Smooth muscle cell (in vitro differentiated cells): ENCODE results near the gene ANGPTL4. TPM values are rescaled to one million over a fixed set of nuclear protein-coding genes. Genes with fewer than 3 reads are reported as not detected.
"Not testable (repeated sequence)": the region's sequence is repeated elsewhere in the genome, so short reads cannot be mapped to it uniquely, and the experiment has no call there.

Source experiments
- DNase-seq: peaks from one replicate; lab custom pipeline; 2025; ENCODE audit not compliant: unreplicated experiment; lab: John Stamatoyannopoulos, UW
- H2AFZ ChIP-seq: fragments of 200-600 bp; sonication (generic); 2 replicates; pipeline ENCODE4 v1.6.0; 2016; ENCODE audit warnings: antibody characterized with exemption, low read depth, mild to moderate bottlenecking
- H3F3A ChIP-seq: fragments of 200-600 bp; sonication (generic); 2 replicates; pipeline ENCODE4 v1.6.0; 2017; ENCODE audit warnings: antibody characterized with exemption, low read depth
- H3K27ac ChIP-seq: fragments of 200-600 bp; sonication (generic); 2 replicates; pipeline ENCODE4 v1.5.1; 2016; ENCODE audit warnings: low read depth, mild to moderate bottlenecking
- H3K27me3 ChIP-seq: fragments of 200-600 bp; sonication (generic); 2 replicates; pipeline ENCODE4 v1.6.1; 2016; ENCODE audit warnings: low read depth, mild to moderate bottlenecking
- H3K36me3 ChIP-seq: fragments of 200-600 bp; sonication (generic); 2 replicates; pipeline ENCODE4 v1.5.1; 2016; ENCODE audit warnings: low read depth
- H3K4me1 ChIP-seq: fragments of 200-600 bp; sonication (generic); 2 replicates; pipeline ENCODE4 v1.5.1; 2016; ENCODE audit warnings: low read depth
- H3K4me2 ChIP-seq: fragments of 200-600 bp; sonication (generic); 2 replicates; pipeline ENCODE4 v1.6.0; 2016; ENCODE audit warnings: mild to moderate bottlenecking
- H3K4me3 ChIP-seq: fragments of 200-600 bp; sonication (generic); 2 replicates; pipeline ENCODE4 v1.5.1; 2016; ENCODE audit warnings: mild to moderate bottlenecking
- H3K79me2 ChIP-seq: fragments of 200-600 bp; sonication (generic); 2 replicates; pipeline ENCODE4 v1.6.0; 2016; ENCODE audit warnings: low read depth, mild to moderate bottlenecking
- H3K9ac ChIP-seq: fragments of 200-600 bp; sonication (generic); 2 replicates; pipeline ENCODE4 v1.6.0; 2016; ENCODE audit warnings: low read depth
- H3K9me3 ChIP-seq: fragments of 200-600 bp; sonication (generic); replicated peaks from 2 replicates; pipeline ENCODE4 v1.5.1; 2016; ENCODE audit warnings: low read depth
- H4K20me1 ChIP-seq: fragments of 200-600 bp; sonication (generic); 2 replicates; pipeline ENCODE4 v1.6.0; 2016; ENCODE audit warnings: low read depth
- WGBS: methylation state at CpG from one replicate; pipeline ENCODE4 v1.1.7; 2016; ENCODE audit warnings: low lambda C conversion rate; 5-methylcytosine and 5-hydroxymethylcytosine counted together
- polyA plus RNA-seq: library from polyadenylated mRNA; unstranded; fragments of >200 nt; fragmentation: Nextera tagmentation; extraction: Ambion mirVana; gene quantifications from 2 replicates; pipeline ENCODE4 v1.2.1, GENCODE V29; 2016
- total RNA-seq: library from RNA; depleted of rRNA; stranded (reverse); fragments of >200 nt; gene quantifications from 2 replicates; pipeline ENCODE4 v1.2.3, GENCODE V29; 2014
- TF ChIP-seq, protein P1 (sequence below): fragments of 200-600 bp; sonication (generic); IDR thresholded peaks from 2 replicates; pipeline ENCODE4 v1.5.1; 2017; ENCODE audit warnings: borderline replicate concordance, mild to moderate bottlenecking, antibody characterized with exemption; ENCODE audit not compliant: insufficient read depth, poor library complexity, severe bottlenecking

ANGPTL4 gene
- total and polyA plus RNA-seq, 2 experiments from 2014 or later: 10.2 to 18.7 TPM

DNA sequence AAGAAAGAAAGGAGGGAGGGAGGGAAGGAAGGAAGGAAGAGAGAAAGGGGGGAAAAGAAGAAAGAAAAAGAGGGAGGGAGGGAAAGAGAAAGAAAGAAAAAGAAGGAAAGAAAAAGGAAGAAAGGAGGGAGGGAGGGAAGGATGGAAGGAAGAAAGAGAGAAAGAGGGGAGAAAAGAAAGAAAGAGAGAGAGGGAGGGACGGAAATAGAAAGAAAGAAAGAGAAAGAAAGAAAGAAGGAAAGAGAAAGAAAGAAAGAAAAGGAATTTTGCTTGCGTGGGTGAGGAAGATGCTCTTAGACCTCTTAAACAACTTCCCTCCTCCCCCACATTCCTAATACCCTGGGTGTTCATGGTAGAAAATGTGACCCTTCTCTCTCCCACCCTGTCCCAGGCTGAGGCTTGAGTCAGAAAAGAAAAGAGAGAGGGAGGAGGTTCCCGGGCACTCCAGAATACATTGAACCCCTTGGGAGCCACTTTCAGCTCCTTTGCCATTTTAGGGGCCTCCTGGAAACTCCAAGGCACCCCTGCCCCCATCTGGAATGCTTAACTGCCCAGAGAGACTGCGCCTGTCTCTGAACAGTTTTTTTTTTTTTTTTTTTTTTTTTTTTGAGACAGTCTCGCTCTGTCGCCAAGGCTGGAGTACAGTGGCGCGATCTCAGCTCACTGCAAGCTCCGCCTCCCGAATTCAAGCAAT, 11.7 kb upstream of the ANGPTL4 start:
- 28% methylated on average over 10 of the region's 10 CpGs for WGBS
- TF ChIP-seq, protein P1, sequence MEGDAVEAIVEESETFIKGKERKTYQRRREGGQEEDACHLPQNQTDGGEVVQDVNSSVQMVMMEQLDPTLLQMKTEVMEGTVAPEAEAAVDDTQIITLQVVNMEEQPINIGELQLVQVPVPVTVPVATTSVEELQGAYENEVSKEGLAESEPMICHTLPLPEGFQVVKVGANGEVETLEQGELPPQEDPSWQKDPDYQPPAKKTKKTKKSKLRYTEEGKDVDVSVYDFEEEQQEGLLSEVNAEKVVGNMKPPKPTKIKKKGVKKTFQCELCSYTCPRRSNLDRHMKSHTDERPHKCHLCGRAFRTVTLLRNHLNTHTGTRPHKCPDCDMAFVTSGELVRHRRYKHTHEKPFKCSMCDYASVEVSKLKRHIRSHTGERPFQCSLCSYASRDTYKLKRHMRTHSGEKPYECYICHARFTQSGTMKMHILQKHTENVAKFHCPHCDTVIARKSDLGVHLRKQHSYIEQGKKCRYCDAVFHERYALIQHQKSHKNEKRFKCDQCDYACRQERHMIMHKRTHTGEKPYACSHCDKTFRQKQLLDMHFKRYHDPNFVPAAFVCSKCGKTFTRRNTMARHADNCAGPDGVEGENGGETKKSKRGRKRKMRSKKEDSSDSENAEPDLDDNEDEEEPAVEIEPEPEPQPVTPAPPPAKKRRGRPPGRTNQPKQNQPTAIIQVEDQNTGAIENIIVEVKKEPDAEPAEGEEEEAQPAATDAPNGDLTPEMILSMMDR: no peak
- Histone ChIP-seq H3K27ac (peak overlapping the region; percentile 17), H3K79me2 (no peaks in the 10 kb centered on the region), H3F3A (peaks cover 9% of the 10 kb centered on the region), H2AFZ (peak overlapping the region; percentile 5), H3K36me3 (no peaks in the 10 kb centered on the region), H3K9me3 (no peaks in the 10 kb centered on the region), H3K27me3 (no peaks in the 10 kb centered on the region), H3K4me1 (peaks cover 5% of the 10 kb centered on the region), H3K4me2 (peak overlapping the region; percentile 66), H4K20me1 (no peaks in the 10 kb centered on the region), H3K4me3 (peak overlapping the region; percentile 28), H3K9ac (no peak overlapping the region)
- no peak for DNase-seq

DNA sequence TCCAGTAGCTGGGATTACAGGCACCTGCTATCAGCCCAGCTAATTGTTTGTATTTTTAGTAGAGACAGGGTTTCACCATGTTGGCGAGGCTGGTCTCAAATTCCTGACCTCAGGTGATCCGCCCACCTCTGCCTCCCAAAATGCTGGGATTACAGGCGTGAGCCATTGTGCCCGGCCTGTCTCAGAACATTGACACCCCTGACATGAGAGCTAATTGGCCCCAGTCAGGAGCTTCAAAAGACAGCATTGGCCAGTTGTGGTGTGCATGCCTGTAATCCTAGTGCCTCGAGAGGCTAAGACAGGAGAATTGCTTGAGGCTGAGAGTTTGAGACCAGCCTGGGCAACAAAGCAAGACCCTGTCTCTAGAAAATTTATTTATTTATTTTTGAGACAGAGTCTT, 11.1 kb upstream of the ANGPTL4 start:
- not testable (repeated sequence) for H3K4me1 ChIP-seq, H3K4me3 ChIP-seq, H3F3A ChIP-seq, H3K27ac ChIP-seq, H3K79me2 ChIP-seq, H3K9me3 ChIP-seq, H3K36me3 ChIP-seq, H2AFZ ChIP-seq, DNase-seq, H3K27me3 ChIP-seq, H3K9ac ChIP-seq, H4K20me1 ChIP-seq
- WGBS: 54% methylated on average over 5 of the region's 5 CpGs
- peak overlapping the region; percentile 66 for H3K4me2 ChIP-seq

DNA sequence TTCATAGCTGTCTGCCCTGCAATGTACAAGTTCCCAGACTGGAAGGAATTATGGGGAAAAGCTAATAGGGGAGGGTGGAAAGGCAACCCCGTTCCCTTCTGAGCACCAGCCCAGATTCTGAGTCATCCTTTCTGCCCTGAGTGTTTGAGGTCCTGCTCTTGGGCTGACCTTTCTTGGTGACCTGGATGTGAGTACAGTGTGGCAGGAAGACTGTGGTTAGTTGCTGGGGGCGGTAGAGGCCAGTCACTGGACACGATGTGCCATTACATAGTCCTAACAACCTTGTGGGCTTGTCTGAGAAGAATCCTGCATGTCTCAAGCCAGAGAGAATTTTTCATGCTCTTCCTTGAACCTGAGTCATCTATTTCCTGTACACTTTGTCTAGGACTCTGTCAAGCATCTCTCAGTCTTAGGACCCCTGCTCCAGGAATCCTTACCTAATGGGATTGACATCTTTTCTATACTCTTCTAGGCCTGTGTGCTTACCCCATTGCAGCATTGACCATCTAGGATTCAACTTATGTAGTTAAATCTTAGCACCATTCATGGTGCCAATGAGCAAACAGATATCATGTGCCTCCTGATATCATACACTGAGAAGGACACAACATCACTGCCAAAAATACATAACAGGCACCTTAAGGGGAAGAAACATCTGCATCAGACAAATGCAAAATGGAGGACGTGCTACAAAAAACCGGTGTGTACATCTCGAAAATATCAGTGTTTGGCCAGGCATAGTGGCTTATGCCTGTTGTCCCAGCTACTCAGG, 8.1 kb upstream of the ANGPTL4 start:
- H3K9ac ChIP-seq: no peak overlapping the region
- H3F3A ChIP-seq: peaks cover 9% of the 10 kb centered on the region
- H3K4me2 ChIP-seq: no peak overlapping the region
- no peaks in the 10 kb centered on the region for H3K27me3 ChIP-seq
- 52% methylated on average over 6 of the region's 6 CpGs for WGBS
- no peaks in the 10 kb centered on the region for H3K79me2 ChIP-seq
- no peaks in the 10 kb centered on the region for H3K9me3 ChIP-seq
- TF ChIP-seq, protein P1: no peak
- H2AFZ ChIP-seq: no peak overlapping the region
- no peaks in the 10 kb centered on the region for H4K20me1 ChIP-seq
- DNase-seq: no peak
- no peaks in the 10 kb centered on the region for H3K36me3 ChIP-seq
- peak overlapping the region; percentile 73 for H3K27ac ChIP-seq
- H3K4me3 ChIP-seq: no peak overlapping the region
- peaks cover 5% of the 10 kb centered on the region for H3K4me1 ChIP-seq

DNA sequence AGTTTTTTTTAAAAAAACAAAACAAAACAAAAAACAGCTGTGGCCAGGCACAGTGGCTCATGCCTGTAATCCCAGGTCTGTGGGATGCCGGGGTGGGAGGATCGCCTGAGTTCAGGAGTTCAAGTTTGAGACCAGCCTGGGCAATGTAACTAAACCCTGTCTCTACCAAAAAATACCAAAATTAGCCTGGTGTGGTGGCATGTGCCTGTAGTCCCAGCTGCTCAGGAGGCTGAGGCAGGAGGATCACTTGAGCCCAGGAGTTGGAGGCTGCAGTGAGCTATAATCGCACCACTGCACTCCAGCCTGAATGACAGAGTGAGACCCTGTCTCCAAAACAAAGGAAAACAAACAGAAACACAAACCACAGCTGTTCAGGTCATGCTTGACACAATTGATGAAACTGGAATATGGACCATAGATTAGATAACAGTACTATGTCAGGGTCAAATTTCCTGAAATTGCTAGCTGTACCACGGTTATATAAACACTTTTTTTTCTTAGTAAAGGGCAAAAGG, 6.9 kb upstream of the ANGPTL4 start:
- Histone ChIP-seq H3K9me3 (no peaks in the 10 kb centered on the region), H3F3A (peaks cover 9% of the 10 kb centered on the region), H3K4me2 (no peak overlapping the region), H3K4me1 (peaks cover 2% of the 10 kb centered on the region), H3K79me2 (no peaks in the 10 kb centered on the region), H3K27me3 (no peaks in the 10 kb centered on the region), H3K4me3 (no peak overlapping the region), H4K20me1 (no peaks in the 10 kb centered on the region), H3K27ac (no peak overlapping the region), H2AFZ (no peak overlapping the region), H3K9ac (no peak overlapping the region), H3K36me3 (no peaks in the 10 kb centered on the region)
- 85% methylated on average over 4 of the region's 4 CpGs for WGBS
- TF ChIP-seq, protein P1: no peak
- DNase-seq: no peak
